ENCODE results near the gene KRT9.

Gene KRT9

DNA sequence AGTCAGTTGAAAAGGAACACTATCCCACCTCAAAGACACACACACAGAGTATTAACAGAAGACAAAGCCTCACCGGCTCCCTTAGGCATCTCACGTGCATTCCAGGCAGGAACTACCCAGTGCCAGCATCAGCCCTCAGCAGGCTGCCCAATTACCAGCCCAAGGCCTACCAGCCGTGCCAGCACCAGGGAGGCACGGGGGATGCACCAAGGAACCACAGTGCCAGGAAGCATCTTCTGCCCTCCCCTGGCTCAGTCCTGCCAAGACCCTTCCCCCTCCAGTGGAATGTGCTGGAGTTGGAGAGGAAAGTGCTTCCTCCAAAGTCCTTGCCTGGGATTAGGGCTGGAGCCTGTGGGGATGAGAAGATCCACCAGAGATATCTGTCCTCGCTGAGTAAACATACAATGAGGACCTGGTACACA is 32.8 kb downstream of the KRT9 start:
- no peak overlapping the region for H3K4me3 ChIP-seq (ENCODE audit: low read depth, low read length)
- TF ChIP-seq, protein P1, sequence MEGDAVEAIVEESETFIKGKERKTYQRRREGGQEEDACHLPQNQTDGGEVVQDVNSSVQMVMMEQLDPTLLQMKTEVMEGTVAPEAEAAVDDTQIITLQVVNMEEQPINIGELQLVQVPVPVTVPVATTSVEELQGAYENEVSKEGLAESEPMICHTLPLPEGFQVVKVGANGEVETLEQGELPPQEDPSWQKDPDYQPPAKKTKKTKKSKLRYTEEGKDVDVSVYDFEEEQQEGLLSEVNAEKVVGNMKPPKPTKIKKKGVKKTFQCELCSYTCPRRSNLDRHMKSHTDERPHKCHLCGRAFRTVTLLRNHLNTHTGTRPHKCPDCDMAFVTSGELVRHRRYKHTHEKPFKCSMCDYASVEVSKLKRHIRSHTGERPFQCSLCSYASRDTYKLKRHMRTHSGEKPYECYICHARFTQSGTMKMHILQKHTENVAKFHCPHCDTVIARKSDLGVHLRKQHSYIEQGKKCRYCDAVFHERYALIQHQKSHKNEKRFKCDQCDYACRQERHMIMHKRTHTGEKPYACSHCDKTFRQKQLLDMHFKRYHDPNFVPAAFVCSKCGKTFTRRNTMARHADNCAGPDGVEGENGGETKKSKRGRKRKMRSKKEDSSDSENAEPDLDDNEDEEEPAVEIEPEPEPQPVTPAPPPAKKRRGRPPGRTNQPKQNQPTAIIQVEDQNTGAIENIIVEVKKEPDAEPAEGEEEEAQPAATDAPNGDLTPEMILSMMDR (IDR thresholded peaks at IDR 0.05; ENCODE audit: borderline replicate concordance, insufficient read depth, low read depth, low read length): no peak

DNA sequence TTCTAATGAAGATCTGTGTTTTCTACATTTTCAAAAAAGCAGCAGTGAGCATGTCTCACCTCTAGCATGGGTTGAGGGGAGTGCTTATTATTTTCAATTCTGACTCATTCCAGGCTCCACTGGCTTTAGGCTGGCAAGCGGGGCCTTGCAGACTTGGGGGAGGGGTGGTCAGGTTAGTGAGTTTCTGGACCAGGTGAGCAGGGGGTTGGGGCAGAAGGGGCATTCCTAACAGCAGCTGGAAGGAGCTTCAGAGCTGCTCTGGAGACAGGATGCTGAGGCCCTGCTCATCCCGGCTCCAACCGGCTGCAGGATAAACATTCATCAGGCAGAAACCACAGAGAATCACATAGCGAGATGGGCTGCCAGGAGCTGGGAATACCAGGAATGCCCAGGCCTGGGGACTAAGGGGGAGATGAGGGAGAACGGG is 33.3 kb downstream of the KRT9 start:
- no peak overlapping the region for H3K4me3 ChIP-seq (ENCODE audit: low read depth, low read length)
- TF ChIP-seq, protein P1 (IDR thresholded peaks at IDR 0.05; ENCODE audit: borderline replicate concordance, insufficient read depth, low read depth, low read length): no peak

- TF ChIP-seq, protein P1 (IDR thresholded peaks at IDR 0.05; ENCODE audit: borderline replicate concordance, insufficient read depth, low read depth, low read length): no peak
- H3K4me3 ChIP-seq (ENCODE audit: low read depth, low read length): no peak overlapping the region
These were observed 33.9 kb downstream of the KRT9 start for GRCh38 chr17:41537990-41538389.

- H3K4me3 ChIP-seq (ENCODE audit: low read depth, low read length): no peak overlapping the region
- TF ChIP-seq, protein P1 (IDR thresholded peaks at IDR 0.05; ENCODE audit: borderline replicate concordance, insufficient read depth, low read depth, low read length): no peak
These were observed 34.3 kb downstream of the KRT9 start for GRCh38 chr17:41537614-41537954.

- no peak overlapping the region for H3K4me3 ChIP-seq (ENCODE audit: low read depth, low read length)
- TF ChIP-seq, protein P1 (IDR thresholded peaks at IDR 0.05; ENCODE audit: borderline replicate concordance, insufficient read depth, low read depth, low read length): no peak
These were observed 34.9 kb downstream of the KRT9 start for GRCh38 chr17:41536741-41537613.

DNA sequence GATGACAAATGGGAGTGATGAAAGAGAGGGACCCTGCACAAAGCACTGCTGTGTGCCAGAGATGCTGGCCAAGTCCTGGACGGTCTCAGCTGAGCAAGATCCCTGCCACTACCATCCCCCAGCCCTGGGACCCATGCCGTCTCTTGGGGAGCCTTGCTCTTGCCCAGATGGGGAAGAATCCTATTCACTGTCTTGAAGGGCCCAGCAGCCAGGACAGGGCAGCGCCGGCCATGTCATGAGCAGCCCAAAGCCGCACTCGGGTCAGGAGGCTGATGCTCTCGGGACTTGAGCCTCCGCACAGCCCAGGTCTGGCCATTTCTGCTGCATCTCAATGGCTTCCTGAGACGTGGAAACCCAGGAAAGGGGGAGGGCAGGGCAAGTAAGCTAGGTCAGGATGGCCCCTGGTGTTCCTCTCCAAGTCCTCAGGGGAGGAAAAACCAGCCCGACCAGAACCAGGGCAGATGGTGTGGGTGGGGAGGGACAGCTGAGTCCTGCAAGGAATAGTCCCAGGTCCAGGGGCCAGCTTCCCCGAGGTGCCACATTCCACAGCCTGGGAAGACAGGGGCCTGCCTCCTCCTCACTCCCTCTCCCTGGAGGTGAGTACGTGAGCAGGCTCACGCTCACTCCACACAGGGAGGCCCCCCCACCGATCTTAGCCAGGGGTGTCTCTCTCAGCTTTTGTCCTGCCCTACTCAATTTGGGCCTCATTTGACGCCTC is 35.9 kb downstream of the KRT9 start:
- TF ChIP-seq, protein P1 (IDR thresholded peaks at IDR 0.05; ENCODE audit: borderline replicate concordance, insufficient read depth, low read depth, low read length): no peak

More for the DNA sequence above, 35.9 kb downstream of the KRT9 start:
- H3K4me3 ChIP-seq (ENCODE audit: low read depth, low read length): no peak overlapping the region

Measured in GM12875 (cell line).